ENCODE results near the gene PRPF39. TPM values are rescaled to one million over a fixed set of nuclear protein-coding genes. Genes with fewer than 3 reads are reported as not detected.
A peak's percentile ranks its signal among the peaks of the same experiment; 100 is the strongest.
"Not testable (repeated sequence)": the region's sequence is repeated elsewhere in the genome, so short reads cannot be mapped to it uniquely, and the experiment has no call there.

Gene PRPF39
- total RNA-seq, 2 donors from 2014 or later, result 62.7 to 65.5 TPM

- H3K36me3 Mint-ChIP-seq (ENCODE audit: low read depth), result no peaks in the 10 kb centered on the region
- DNase-seq (peak; percentile 85 to 96 (median 93)), ATAC-seq (peak; percentile 92)
- no peaks in the 10 kb centered on the region for H3K27me3 Mint-ChIP-seq
- H3K27ac Mint-ChIP-seq, result peak within 1 kb of the TSS; percentile 99
- H3K9me3 ChIP-seq (ENCODE audit: control insufficient read depth, low read length, poor library complexity, severe bottlenecking), result no peaks in the 10 kb centered on the region
- peak within 1 kb of the TSS; percentile 99 for H3K4me3 Mint-ChIP-seq
- peaks cover 30% of the 10 kb centered on the region for H3K4me1 Mint-ChIP-seq
Measured at GRCh38 chr14:45134051-45134958, 50.4 kb downstream of the PRPF39 start, which contains the start of gene FKBP3. Gene FKBP3, minus strand, starts transcription at chr14:45134481. Its CDS starts 25 bp downstream, at chr14:45134456.

GRCh38 chr14:45135156-45135555 lies 51.2 kb downstream of the PRPF39 start:
- Mint-ChIP-seq H3K4me3 (peak overlapping the region; percentile 99), H3K4me1 (peaks cover 31% of the 10 kb centered on the region), H3K27ac (peak overlapping the region; percentile 99), H3K36me3 (ENCODE audit: low read depth) (no peaks in the 10 kb centered on the region), H3K27me3 (no peaks in the 10 kb centered on the region)
- H3K9me3 ChIP-seq (ENCODE audit: control insufficient read depth, low read length, poor library complexity, severe bottlenecking), result no peaks in the 10 kb centered on the region
- DNase-seq, result no peak
- ATAC-seq, result no peak

- H3K27ac Mint-ChIP-seq, result peak within 1 kb of the TSS; percentile 99
- peaks cover 31% of the 10 kb centered on the region for H3K4me1 Mint-ChIP-seq
- no peaks in the 10 kb centered on the region for H3K36me3 Mint-ChIP-seq (ENCODE audit: low read depth)
- no peaks in the 10 kb centered on the region for H3K27me3 Mint-ChIP-seq
- peak; percentile 61 to 79 (median 68) for DNase-seq
- H3K4me3 Mint-ChIP-seq, result peak within 1 kb of the TSS; percentile 99
- no peaks in the 10 kb centered on the region for H3K9me3 ChIP-seq (ENCODE audit: control insufficient read depth, low read length, poor library complexity, severe bottlenecking)
- ATAC-seq, result peak; percentile 58
Measured at GRCh38 chr14:45135659-45136395, 51.9 kb downstream of the PRPF39 start, which contains the start of gene FANCM. Gene FANCM, plus strand, starts transcription at chr14:45135930. Its CDS starts 102 bp downstream, at chr14:45136032.

- H3K36me3 Mint-ChIP-seq (ENCODE audit: low read depth), result no peaks in the 10 kb centered on the region
- peaks cover 31% of the 10 kb centered on the region for H3K4me1 Mint-ChIP-seq
- no peaks in the 10 kb centered on the region for H3K27me3 Mint-ChIP-seq
- H3K27ac Mint-ChIP-seq, result peak overlapping the region; percentile 99
- no peaks in the 10 kb centered on the region for H3K9me3 ChIP-seq (ENCODE audit: control insufficient read depth, low read length, poor library complexity, severe bottlenecking)
- peak overlapping the region; percentile 99 for H3K4me3 Mint-ChIP-seq
- no peak for DNase-seq
- no peak for ATAC-seq
Measured at GRCh38 chr14:45136399-45136798, 52.5 kb downstream of the PRPF39 start.

GRCh38 chr14:45140661-45141187 lies 56.8 kb downstream of the PRPF39 start:
- no peak for ATAC-seq
- Mint-ChIP-seq H3K27me3 (no peaks in the 10 kb centered on the region), H3K36me3 (ENCODE audit: low read depth) (peaks cover 2% of the 10 kb centered on the region), H3K4me1 (peaks cover 24% of the 10 kb centered on the region), H3K4me3 (no peak overlapping the region), H3K27ac (no peak overlapping the region)
- no peak for DNase-seq
- H3K9me3 ChIP-seq (ENCODE audit: control insufficient read depth, low read length, poor library complexity, severe bottlenecking), result no peaks in the 10 kb centered on the region

- not testable (repeated sequence) for ATAC-seq; H3K4me3 Mint-ChIP-seq; H3K9me3 ChIP-seq (ENCODE audit: control insufficient read depth, low read length, poor library complexity, severe bottlenecking); H3K36me3 Mint-ChIP-seq (ENCODE audit: low read depth); H3K27me3 Mint-ChIP-seq; DNase-seq
- peaks cover 19% of the 10 kb centered on the region for H3K4me1 Mint-ChIP-seq
- peak overlapping the region; percentile 53 for H3K27ac Mint-ChIP-seq
Measured at GRCh38 chr14:45142083-45142482, 58.2 kb downstream of the PRPF39 start.

- no peaks in the 10 kb centered on the region for H3K9me3 ChIP-seq (ENCODE audit: control insufficient read depth, low read length, poor library complexity, severe bottlenecking)
- no peaks in the 10 kb centered on the region for H3K27me3 Mint-ChIP-seq
- peaks cover 6% of the 10 kb centered on the region for H3K4me1 Mint-ChIP-seq
- no peak for ATAC-seq
- DNase-seq, result no peak
- peak overlapping the region; percentile 14 for H3K27ac Mint-ChIP-seq
- peaks cover 2% of the 10 kb centered on the region for H3K36me3 Mint-ChIP-seq (ENCODE audit: low read depth)
- no peak overlapping the region for H3K4me3 Mint-ChIP-seq
Measured at GRCh38 chr14:45144658-45145057, 60.7 kb downstream of the PRPF39 start.

- no peak for DNase-seq
Measured at GRCh38 chr14:45145214-45145613, 61.3 kb downstream of the PRPF39 start.

GRCh38 chr14:45149602-45150001 lies 65.7 kb downstream of the PRPF39 start:
- no peak for ATAC-seq
- Mint-ChIP-seq H3K4me1 (no peaks in the 10 kb centered on the region), H3K27ac (no peak overlapping the region), H3K4me3 (no peak overlapping the region), H3K36me3 (ENCODE audit: low read depth) (no peaks in the 10 kb centered on the region), H3K27me3 (no peaks in the 10 kb centered on the region)
- no peaks in the 10 kb centered on the region for H3K9me3 ChIP-seq (ENCODE audit: control insufficient read depth, low read length, poor library complexity, severe bottlenecking)
- DNase-seq, result no peak

More at GRCh38 chr14:45145214-45145613, 61.3 kb downstream of the PRPF39 start:
- peaks cover 2% of the 10 kb centered on the region for H3K36me3 Mint-ChIP-seq (ENCODE audit: low read depth)
- no peak overlapping the region for H3K4me3 Mint-ChIP-seq
- no peaks in the 10 kb centered on the region for H3K27me3 Mint-ChIP-seq
- no peaks in the 10 kb centered on the region for H3K9me3 ChIP-seq (ENCODE audit: control insufficient read depth, low read length, poor library complexity, severe bottlenecking)
- no peak for ATAC-seq
- H3K4me1 Mint-ChIP-seq, result peaks cover 6% of the 10 kb centered on the region
- peak overlapping the region; percentile 14 for H3K27ac Mint-ChIP-seq

GRCh38 chr14:45150386-45150890 lies 66.5 kb downstream of the PRPF39 start:
- Mint-ChIP-seq H3K36me3 (ENCODE audit: low read depth) (no peaks in the 10 kb centered on the region), H3K4me1 (no peaks in the 10 kb centered on the region), H3K4me3 (no peak overlapping the region), H3K27ac (no peak overlapping the region), H3K27me3 (no peaks in the 10 kb centered on the region)
- DNase-seq (no peak), ATAC-seq (no peak)
- H3K9me3 ChIP-seq (ENCODE audit: control insufficient read depth, low read length, poor library complexity, severe bottlenecking), result no peaks in the 10 kb centered on the region

GRCh38 chr14:45156067-45156466 lies 72.2 kb downstream of the PRPF39 start:
- H3K4me3 Mint-ChIP-seq, result no peak overlapping the region
- H3K4me1 Mint-ChIP-seq, result peaks cover 7% of the 10 kb centered on the region
- H3K36me3 Mint-ChIP-seq (ENCODE audit: low read depth), result peaks cover 6% of the 10 kb centered on the region
- H3K9me3 ChIP-seq (ENCODE audit: control insufficient read depth, low read length, poor library complexity, severe bottlenecking), result no peaks in the 10 kb centered on the region
- no peak for DNase-seq
- no peaks in the 10 kb centered on the region for H3K27me3 Mint-ChIP-seq
- peak overlapping the region; percentile 81 for H3K27ac Mint-ChIP-seq
- no peak for ATAC-seq
